A549 (cell line): ENCODE measurements around the gene DCLK2. TPM values are rescaled to one million over a fixed set of nuclear protein-coding genes. Genes with fewer than 3 reads are reported as not detected.

Experiments used
- ATAC-seq, 2 experiments: fragments of 200-7000 bp in 1 of 2; fragments of >200 bp in 1 of 2; cut with Nextera tagmentation in 1 of 2; cut with Tn5 transposase in 1 of 2; 3 replicates each; pipeline versions ENCODE4 v1.8.0 to v1.9.1; 2018 to 2020; ENCODE audit warnings: mild to moderate bottlenecking in 1 of 2, moderate library complexity in 1 of 2
- CTCF ChIA-PET: fragments of 300-600 bp; sonication (Branson Sonifier 250); formaldehyde crosslinking; extraction: SDS; loops from one replicate; lab custom pipeline; 2021; ENCODE audit warnings: antibody characterized with exemption, inconsistent platforms; lab: Yijun Ruan, JAX
- POLR2A ChIA-PET: fragments of 350-600 bp; formaldehyde crosslinking; extraction: SDS; loops from one replicate; lab custom pipeline; 2021; ENCODE audit warnings: antibody characterized with exemption, inconsistent platforms; lab: Yijun Ruan, JAX
- DNase-seq, 2 experiments: peaks; one replicate each; pipeline versions ENCODE4 v3.0.0 to v3.0.0-alpha.2; 2011 to 2016; ENCODE audit warnings: low read depth in 1 of 2, low spot score in 1 of 2
- FAIRE-seq: peaks from 2 replicates; lab custom pipeline; 2011; peaks lifted over from hg19 to GRCh38; lab: Jason Lieb, UNC
- H3K27ac ChIP-seq, 2 experiments: fragments of >200 bp; sonication (Bioruptor Twin); formaldehyde crosslinking; 3 replicates each; pipeline ENCODE4 v1.5.1; 2016 to 2017
- H3K4me1 ChIP-seq: fragments of >200 bp; sonication (Bioruptor Twin); formaldehyde crosslinking; 3 replicates; pipeline ENCODE4 v1.6.1; 2016
- H3K4me2 ChIP-seq: fragments of >200 bp; sonication (Bioruptor Twin); formaldehyde crosslinking; 3 replicates; pipeline ENCODE4 v1.6.1; 2016
- H3K4me3 ChIP-seq: fragments of >200 bp; sonication (Bioruptor Twin); formaldehyde crosslinking; 3 replicates; pipeline ENCODE4 v1.5.1; 2016
- H3K9me3 ChIP-seq: fragments of >200 bp; sonication (Bioruptor Twin); formaldehyde crosslinking; 3 replicates; pipeline ENCODE4 v1.6.1; 2016
- ATOH8 ChIP-seq: fragments of 250-450 bp; sonication (Bioruptor Pico); IDR thresholded peaks from 2 replicates; pipeline ENCODE4 v1.5.0; 2020; ENCODE audit warnings: low read depth, mild to moderate bottlenecking, moderate library complexity
- BCL3 ChIP-seq: fragments of >200 bp; sonication (Bioruptor Twin); formaldehyde crosslinking; IDR thresholded peaks from 3 replicates; pipeline ENCODE4 v1.6.1; 2016
- CBX8 ChIP-seq: fragments of 200-600 bp; sonication (generic); IDR thresholded peaks from 2 replicates; pipeline ENCODE4 v1.6.1; 2016
- CEBPB ChIP-seq, 2 experiments: fragments of >200 bp in 1 of 2; sonication (Bioruptor Twin) in 1 of 2; formaldehyde crosslinking in 1 of 2; IDR thresholded peaks; 2 replicates each; pipeline ENCODE4 v1.6.1; 2012 to 2016
- CHD2 ChIP-seq: fragments of 150-350 bp; IDR thresholded peaks from 2 replicates; pipeline ENCODE4 v1.6.1; 2014; ENCODE audit warnings: low read length; ENCODE audit not compliant: partially characterized antibody
- CHD4 ChIP-seq: fragments of 200-600 bp; sonication (generic); IDR thresholded peaks from 2 replicates; pipeline ENCODE4 v1.6.1; 2016; ENCODE audit warnings: antibody characterized with exemption, mild to moderate bottlenecking, borderline replicate concordance
- E2F6 ChIP-seq: IDR thresholded peaks from 2 replicates; pipeline ENCODE4 v1.6.1; 2012; ENCODE audit warnings: low read depth, borderline replicate concordance
- EHF ChIP-seq: fragments of 250-450 bp; sonication (Bioruptor Pico); IDR thresholded peaks from 2 replicates; pipeline ENCODE4 v1.5.0; 2020; ENCODE audit warnings: mild to moderate bottlenecking
- EHMT2 ChIP-seq: fragments of 200-600 bp; sonication (generic); IDR thresholded peaks from 2 replicates; pipeline ENCODE4 v1.6.1; 2016; ENCODE audit warnings: antibody characterized with exemption, low read depth, mild to moderate bottlenecking, moderate library complexity
- FOSL2 ChIP-seq, 2 experiments: fragments of 450-650 bp in 1 of 2; fragments of >200 bp in 1 of 2; sonication (Bioruptor Twin) in 1 of 2; formaldehyde crosslinking; IDR thresholded peaks; 2 replicates each; pipeline versions ENCODE4 v1.5.0 to v1.6.1; 2016 to 2020; ENCODE audit warnings: mild to moderate bottlenecking in 1 of 2, moderate library complexity in 1 of 2
- FOXS1 ChIP-seq: fragments of 250-450 bp; sonication (Bioruptor Pico); IDR thresholded peaks from 2 replicates; pipeline ENCODE4 v1.5.0; 2020; ENCODE audit warnings: mild to moderate bottlenecking, moderate library complexity
- GATA3 ChIP-seq: IDR thresholded peaks from 2 replicates; pipeline ENCODE4 v1.6.1; 2012; ENCODE audit warnings: borderline replicate concordance
- HDAC2 ChIP-seq: fragments of 200-600 bp; sonication (generic); IDR thresholded peaks from 2 replicates; pipeline ENCODE4 v1.6.1; 2016
- HEYL ChIP-seq: fragments of 250-450 bp; sonication (Bioruptor Pico); IDR thresholded peaks from 2 replicates; pipeline ENCODE4 v1.8.0; 2021; ENCODE audit warnings: mild to moderate bottlenecking, moderate library complexity
- HOXA7 ChIP-seq: fragments of 250-450 bp; sonication (Bioruptor Pico); IDR thresholded peaks from 2 replicates; pipeline ENCODE4 v1.5.0; 2020; ENCODE audit warnings: mild to moderate bottlenecking, moderate library complexity
- HOXB13 ChIP-seq: fragments of 250-450 bp; sonication (Bioruptor Pico); IDR thresholded peaks from 2 replicates; pipeline ENCODE4 v1.5.0; 2020; ENCODE audit warnings: low read depth, mild to moderate bottlenecking, moderate library complexity
- HOXB5 ChIP-seq: fragments of 250-450 bp; sonication (Bioruptor Pico); IDR thresholded peaks from 2 replicates; pipeline ENCODE4 v1.5.0; 2020; ENCODE audit warnings: mild to moderate bottlenecking, moderate library complexity
- JUNB ChIP-seq: fragments of >200 bp; sonication (Bioruptor Twin); formaldehyde crosslinking; IDR thresholded peaks from 2 replicates; pipeline ENCODE4 v1.6.1; 2016
- KDM5A ChIP-seq: fragments of 200-600 bp; sonication (generic); IDR thresholded peaks from 2 replicates; pipeline ENCODE4 v1.6.1; 2016; ENCODE audit warnings: antibody characterized with exemption, mild to moderate bottlenecking
- NFE2L2 ChIP-seq: fragments of 150-350 bp; conservative IDR thresholded peaks from 2 replicates; pipeline ENCODE4 v1.6.1; 2014; ENCODE audit warnings: low read length
- NR3C1 ChIP-seq: fragments of >200 bp; sonication (Bioruptor Twin); formaldehyde crosslinking; IDR thresholded peaks from 3 replicates; pipeline ENCODE4 v1.6.1; 2017
- PHF8 ChIP-seq: fragments of 200-600 bp; sonication (generic); IDR thresholded peaks from 2 replicates; pipeline ENCODE4 v1.6.1; 2016; ENCODE audit warnings: low read depth, mild to moderate bottlenecking, antibody characterized with exemption, moderate library complexity, borderline replicate concordance
- RAD21 ChIP-seq, 2 experiments: fragments of >200 bp in 1 of 2; sonication (Bioruptor Twin) in 1 of 2; formaldehyde crosslinking in 1 of 2; IDR thresholded peaks in 1 of 2; conservative IDR thresholded peaks in 1 of 2; 2 replicates in 1 of 2; 3 replicates in 1 of 2; pipeline ENCODE4 v1.6.1; 2012 to 2018; ENCODE audit warnings: inconsistent platforms in 1 of 2
- RNF2 ChIP-seq: fragments of 200-600 bp; sonication (generic); IDR thresholded peaks from 2 replicates; pipeline ENCODE4 v1.6.1; 2016; ENCODE audit warnings: low read depth, mild to moderate bottlenecking, antibody characterized with exemption, moderate library complexity, borderline replicate concordance
- TP53 ChIP-seq: fragments of 250-450 bp; sonication (Bioruptor Pico); IDR thresholded peaks from 2 replicates; pipeline ENCODE4 v1.5.0; 2021; ENCODE audit warnings: mild to moderate bottlenecking, moderate library complexity
- USF2 ChIP-seq: fragments of 450-650 bp; IDR thresholded peaks from 2 replicates; pipeline ENCODE4 v1.6.1; 2014; ENCODE audit warnings: antibody characterized with exemption
- ZC3H11A ChIP-seq: fragments of 450-650 bp; IDR thresholded peaks from 2 replicates; pipeline ENCODE4 v1.6.1; 2014; ENCODE audit warnings: antibody characterized with exemption, mild to moderate bottlenecking
- ZFP36 ChIP-seq: fragments of 450-650 bp; IDR thresholded peaks from 2 replicates; pipeline ENCODE4 v1.6.1; 2014; ENCODE audit warnings: borderline replicate concordance; ENCODE audit not compliant: partially characterized antibody
- WGBS: methylation state at CpG from one replicate; pipeline ENCODE4 v1.1.6; 2017; ENCODE audit errors: missing lambda C conversion rate; 5-methylcytosine and 5-hydroxymethylcytosine counted together
- polyA plus RNA-seq, 4 experiments: library from polyadenylated mRNA; depleted of rRNA in 3 of 4; stranded (reverse); fragments of >200 nt; fragmentation: RNase III in 1 of 4; extraction: RNeasy Plus Mini Kit Qiagen cat#74134 plus additional on column Dnase treatment in 1 of 4; gene quantifications; 2 replicates in 3 of 4; 3 replicates in 1 of 4; pipeline ENCODE4 v1.2.3, GENCODE V29; 2011 to 2017

The DCLK2 gene
- polyA plus RNA-seq, 2 of the 4 experiments (the other 2 are of a cell fraction) = 8.1 to 11.6 TPM

DNA sequence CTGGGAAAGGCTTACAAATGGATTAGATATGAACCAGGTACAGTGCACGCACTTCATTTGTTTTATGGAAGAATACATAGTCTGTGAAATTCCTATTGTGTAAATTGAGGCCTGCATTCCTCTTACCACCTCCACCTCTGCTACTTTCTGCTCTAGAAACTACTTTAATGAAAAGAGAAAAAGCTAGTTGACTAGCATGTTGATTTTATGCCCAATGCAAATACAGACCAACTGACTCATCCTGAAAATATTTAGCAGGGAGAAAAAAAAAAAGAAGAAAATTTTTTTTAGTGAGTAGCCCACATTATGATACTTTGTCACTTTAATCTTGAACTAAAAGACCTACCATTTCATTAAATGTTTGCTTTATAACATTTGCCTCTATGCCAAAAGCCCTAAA lies 41.2 kb downstream of the DCLK2 start:
- 0% methylated on average over 1 of the region's 1 CpG for WGBS
- ATAC-seq (peak in 1 of 2 experiments; percentile 40; a peak in 3 of 6 replicates), FAIRE-seq (no peak), DNase-seq (peak; percentile 20 to 35)
- peaks cover 63% of the 10 kb centered on the region for H3K4me1 ChIP-seq
- H3K4me3 ChIP-seq = peak overlapping the region; percentile 22; the same call in 1 of the 3 replicates
- CTCF ChIA-PET = interaction anchor here (1.7 kb wide), 1 partner anchor 98 kb away, joined by 4 read pairs; no protein-coding TSS in a partner anchor
- H3K4me2 ChIP-seq = peak overlapping the region; percentile 95
- peaks cover 14% of the 10 kb centered on the region; the same call in 2 of the 3 replicates for H3K9me3 ChIP-seq
- TF ChIP-seq JUNB = peak; percentile 65
- peak; percentile 62; the same call in 1 of the 2 replicates for TF ChIP-seq FOSL2 (IDR thresholded peaks at IDR 0.05)
- peak; percentile 83 for TF ChIP-seq FOSL2 (CRISPR knock-in tag; IDR thresholded peaks at IDR 0.05)
- no peak for TF ChIP-seq CHD2
- peak in 1 of 2 experiments; percentile 28; a peak in 1 of 4 replicates for TF ChIP-seq CEBPB (IDR thresholded peaks at IDR 0.05)
- peak; percentile 59; the same call in 1 of the 2 replicates for TF ChIP-seq GATA3
- peak in 1 of 2 experiments; percentile 19; a peak in 1 of 5 replicates for TF ChIP-seq RAD21 (conservative IDR thresholded peaks at IDR 0.05 in 1 of 2, IDR thresholded peaks at IDR 0.05 in 1 of 2)
- TF ChIP-seq HOXB5 (CRISPR knock-in tag) = no peak
- TF ChIP-seq PHF8 = no peak
- no peak for TF ChIP-seq NR3C1
- H3K27ac ChIP-seq = peak overlapping the region; percentile 80 to 86
- POLR2A ChIA-PET = no interaction called here

DNA sequence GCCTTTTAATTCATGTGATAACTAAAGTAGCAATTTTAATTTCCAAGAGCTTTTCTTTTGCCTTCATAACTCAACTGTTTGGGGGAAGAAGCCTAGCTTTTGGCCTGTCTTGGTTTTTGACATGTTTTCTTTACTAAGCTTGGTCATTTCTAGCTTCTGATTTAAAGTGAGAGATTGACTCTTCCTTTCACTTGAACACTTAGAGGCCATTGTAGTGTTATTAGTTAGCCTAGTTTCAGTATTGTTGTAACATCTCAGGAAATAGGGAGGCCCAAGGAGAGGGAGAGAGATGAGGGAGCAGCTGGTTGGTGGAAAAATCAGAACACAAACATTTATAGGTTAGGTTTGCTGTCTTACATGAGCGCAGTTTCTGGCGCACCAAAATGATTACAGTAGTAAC lies 44.8 kb downstream of the DCLK2 start:
- Histone ChIP-seq H3K4me3 (no peak overlapping the region), H3K4me2 (no peak overlapping the region), H3K4me1 (peaks cover 67% of the 10 kb centered on the region), H3K9me3 (peaks cover 12% of the 10 kb centered on the region; the same call in 2 of the 3 replicates), H3K27ac (peak overlapping the region in 1 of 2 experiments; percentile 85; a peak in 4 of 6 replicates)
- no peak for ATAC-seq
- no peak for DNase-seq
- WGBS = 94% methylated on average over 2 of the region's 2 CpGs
- TF ChIP-seq RNF2 (no peak), NR3C1 (no peak), USF2 (no peak), TP53 (CRISPR knock-in tag) (no peak), PHF8 (no peak), HEYL (CRISPR knock-in tag) (no peak), JUNB (no peak), ZC3H11A (no peak), EHF (no peak), HOXB13 (no peak), EHMT2 (no peak)
- CTCF ChIA-PET = interaction anchor here (1.3 kb wide), 1 partner anchor 8 kb away, joined by 4 read pairs; no protein-coding TSS in a partner anchor
- POLR2A ChIA-PET = no interaction called here
- FAIRE-seq = no peak

DNA sequence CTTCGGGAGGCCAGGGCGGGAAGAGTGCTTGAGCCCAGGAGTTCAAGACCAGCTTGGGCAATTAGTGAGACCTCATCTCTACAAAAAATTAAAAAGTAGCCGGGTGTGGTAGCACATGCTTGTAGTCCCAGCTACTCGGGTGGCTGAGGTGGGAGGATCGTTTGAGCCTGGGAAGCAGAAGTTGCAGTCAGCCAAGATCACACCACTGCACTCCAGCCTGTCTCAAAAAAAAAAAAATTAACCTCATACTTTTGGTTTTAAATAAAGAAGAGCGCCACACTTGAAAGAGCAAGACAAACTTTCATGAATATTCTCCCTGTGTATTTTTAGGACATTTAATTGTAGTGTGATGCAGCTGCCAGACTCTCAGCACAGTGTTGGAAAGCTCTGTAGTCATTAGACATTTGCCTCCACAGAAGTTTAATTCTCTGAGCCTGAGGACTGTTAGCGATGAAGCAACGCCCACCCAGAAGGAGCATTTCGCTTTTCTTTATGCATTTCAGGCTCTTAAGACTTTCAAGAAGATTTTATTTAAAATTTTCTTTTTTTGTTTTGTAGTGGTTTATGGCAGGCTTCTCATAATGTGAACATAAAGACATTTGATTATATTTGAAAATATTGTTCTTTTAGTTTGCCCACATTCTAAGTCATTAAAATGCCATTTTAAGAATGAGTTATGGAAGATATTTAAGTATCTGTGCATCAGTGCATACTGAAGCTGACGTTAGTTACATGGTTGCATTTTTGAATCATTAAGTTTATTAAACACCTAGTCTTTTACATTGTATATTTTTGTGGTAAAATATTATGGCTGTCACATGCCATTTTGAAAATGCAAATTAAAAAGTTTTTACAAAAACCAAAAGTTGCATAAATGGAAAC lies 45.8 kb downstream of the DCLK2 start:
- WGBS = 49% methylated on average over 10 of the region's 10 CpGs
- no peak for DNase-seq
- POLR2A ChIA-PET = no interaction called here
- ATAC-seq = peak in 1 of 2 experiments; percentile 42; a peak in 3 of 6 replicates
- Histone ChIP-seq H3K4me3 (no peak overlapping the region), H3K27ac (peak overlapping the region; percentile 45 to 85; a peak in 5 of 6 replicates), H3K9me3 (peaks cover 12% of the 10 kb centered on the region; the same call in 2 of the 3 replicates), H3K4me1 (peaks cover 67% of the 10 kb centered on the region)
- FAIRE-seq = no peak
- TF ChIP-seq PHF8 (no peak), FOXS1 (no peak), BCL3 (no peak), CHD4 (no peak), HDAC2 (no peak), E2F6 (no peak), KDM5A (no peak), ZFP36 (no peak), EHF (no peak), JUNB (no peak), HOXB5 (CRISPR knock-in tag) (no peak), CHD2 (no peak), HOXA7 (CRISPR knock-in tag) (no peak), RAD21 (conservative IDR thresholded peaks at IDR 0.05 in 1 of 2, IDR thresholded peaks at IDR 0.05 in 1 of 2) (no peak), ATOH8 (no peak), NFE2L2 (no peak), CBX8 (no peak)
- TF ChIP-seq, all 56 proteins: peak for 0
- CTCF ChIA-PET = interaction anchor here (1.1 kb wide), 1 partner anchor 9 kb away, joined by 3 read pairs; no protein-coding TSS in a partner anchor
- peak overlapping the region; percentile 68 for H3K4me2 ChIP-seq
